ENCODE measurements around the gene GGN. TPM values are rescaled to one million over a fixed set of nuclear protein-coding genes. Genes with fewer than 3 reads are reported as not detected.

Gene GGN
- total RNA-seq, 4 donors from 2014 or later = 0.82 TPM; not detected in 3

DNA sequence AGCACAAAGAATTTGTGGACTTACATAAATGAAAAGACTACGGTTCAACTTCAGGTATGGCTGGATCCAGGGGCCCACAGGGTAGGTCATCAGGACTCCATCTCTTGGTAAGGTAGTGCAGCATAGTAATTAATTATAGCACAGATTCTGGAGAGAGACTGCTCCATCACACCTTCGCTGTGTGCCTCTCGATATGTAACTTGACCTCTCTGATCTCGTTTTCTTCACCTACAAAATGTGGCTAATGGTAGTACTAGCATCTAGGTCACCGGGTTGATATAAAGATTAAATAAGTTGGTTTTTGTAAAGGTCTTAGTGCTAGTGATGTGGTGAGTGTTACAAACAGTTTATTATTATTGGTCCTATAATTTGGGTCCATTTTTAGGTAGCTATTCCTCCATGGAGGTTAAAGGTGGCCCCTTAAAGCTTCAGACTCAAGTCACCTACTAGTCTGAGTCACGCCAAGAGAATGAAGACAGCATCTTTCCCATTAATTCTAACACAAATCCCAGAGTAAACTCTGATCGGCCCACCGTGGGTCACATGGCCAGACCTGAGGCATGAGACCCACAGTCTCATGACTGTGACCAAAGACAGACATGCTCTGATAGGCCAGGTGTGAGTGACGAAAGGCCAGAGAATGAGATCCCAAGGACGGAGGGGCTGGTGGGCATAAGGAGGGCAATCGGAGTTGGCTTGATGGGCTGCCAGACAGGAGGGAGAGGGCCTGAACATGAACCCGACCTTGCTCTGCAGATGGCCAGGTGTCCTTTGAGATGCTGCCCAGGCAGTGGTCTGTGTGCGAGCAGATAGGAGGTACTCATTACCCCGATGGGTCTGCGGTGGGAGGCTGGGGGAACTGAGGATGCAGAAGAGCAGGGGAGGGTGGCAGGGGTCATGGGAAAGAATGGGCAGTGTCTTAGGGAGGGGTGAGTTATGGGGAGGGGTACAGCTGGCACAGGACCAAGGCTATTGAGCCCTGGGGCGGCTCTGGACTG lies 31.8 kb downstream of the GGN start:
- Histone ChIP-seq H3K27ac (no peak overlapping the region), H3K36me3 (no peaks in the 10 kb centered on the region), H3K4me1 (no peaks in the 10 kb centered on the region), H3K27me3 (no peaks in the 10 kb centered on the region), H3K9me3 (no peaks in the 10 kb centered on the region), H3K4me3 (no peak overlapping the region)
- intact Hi-C loops (cut with DNase I; ENCODE audit: low total_unique reads) = no loop called here
- no peak for TF ChIP-seq POLR2A (IDR thresholded peaks at IDR 0.05)
- TF ChIP-seq, protein P1, sequence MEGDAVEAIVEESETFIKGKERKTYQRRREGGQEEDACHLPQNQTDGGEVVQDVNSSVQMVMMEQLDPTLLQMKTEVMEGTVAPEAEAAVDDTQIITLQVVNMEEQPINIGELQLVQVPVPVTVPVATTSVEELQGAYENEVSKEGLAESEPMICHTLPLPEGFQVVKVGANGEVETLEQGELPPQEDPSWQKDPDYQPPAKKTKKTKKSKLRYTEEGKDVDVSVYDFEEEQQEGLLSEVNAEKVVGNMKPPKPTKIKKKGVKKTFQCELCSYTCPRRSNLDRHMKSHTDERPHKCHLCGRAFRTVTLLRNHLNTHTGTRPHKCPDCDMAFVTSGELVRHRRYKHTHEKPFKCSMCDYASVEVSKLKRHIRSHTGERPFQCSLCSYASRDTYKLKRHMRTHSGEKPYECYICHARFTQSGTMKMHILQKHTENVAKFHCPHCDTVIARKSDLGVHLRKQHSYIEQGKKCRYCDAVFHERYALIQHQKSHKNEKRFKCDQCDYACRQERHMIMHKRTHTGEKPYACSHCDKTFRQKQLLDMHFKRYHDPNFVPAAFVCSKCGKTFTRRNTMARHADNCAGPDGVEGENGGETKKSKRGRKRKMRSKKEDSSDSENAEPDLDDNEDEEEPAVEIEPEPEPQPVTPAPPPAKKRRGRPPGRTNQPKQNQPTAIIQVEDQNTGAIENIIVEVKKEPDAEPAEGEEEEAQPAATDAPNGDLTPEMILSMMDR (IDR thresholded peaks at IDR 0.05) = no peak
- DNase-seq = no peak

DNA sequence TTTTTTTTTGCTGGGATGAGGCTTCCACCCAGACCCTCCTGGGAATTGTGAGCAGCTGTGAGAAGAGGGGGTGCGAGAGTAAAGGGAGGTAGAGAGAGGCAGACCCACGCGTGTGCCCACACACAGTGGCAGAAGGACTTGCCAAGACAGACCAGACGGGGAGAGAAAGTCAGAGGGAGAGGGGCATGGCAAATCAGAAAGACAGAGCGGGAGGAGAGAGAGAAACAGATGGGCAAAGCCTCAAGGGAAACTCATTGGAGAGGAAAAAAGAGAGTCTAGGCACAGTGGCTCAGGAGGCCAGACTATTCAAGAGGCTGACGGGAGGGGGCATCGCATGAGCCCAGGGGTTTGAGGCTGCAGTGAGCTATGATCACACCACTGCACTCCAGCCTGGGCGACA lies 35.2 kb downstream of the GGN start:
- Histone ChIP-seq H3K36me3 (no peaks in the 10 kb centered on the region), H3K27ac (no peak overlapping the region), H3K27me3 (no peaks in the 10 kb centered on the region), H3K4me3 (no peak overlapping the region), H3K9me3 (no peaks in the 10 kb centered on the region), H3K4me1 (no peaks in the 10 kb centered on the region)
- intact Hi-C loops (cut with DNase I; ENCODE audit: low total_unique reads) = no loop called here
- DNase-seq = no peak
- TF ChIP-seq POLR2A (IDR thresholded peaks at IDR 0.05) = no peak
- TF ChIP-seq, protein P1 (IDR thresholded peaks at IDR 0.05) = no peak

DNA sequence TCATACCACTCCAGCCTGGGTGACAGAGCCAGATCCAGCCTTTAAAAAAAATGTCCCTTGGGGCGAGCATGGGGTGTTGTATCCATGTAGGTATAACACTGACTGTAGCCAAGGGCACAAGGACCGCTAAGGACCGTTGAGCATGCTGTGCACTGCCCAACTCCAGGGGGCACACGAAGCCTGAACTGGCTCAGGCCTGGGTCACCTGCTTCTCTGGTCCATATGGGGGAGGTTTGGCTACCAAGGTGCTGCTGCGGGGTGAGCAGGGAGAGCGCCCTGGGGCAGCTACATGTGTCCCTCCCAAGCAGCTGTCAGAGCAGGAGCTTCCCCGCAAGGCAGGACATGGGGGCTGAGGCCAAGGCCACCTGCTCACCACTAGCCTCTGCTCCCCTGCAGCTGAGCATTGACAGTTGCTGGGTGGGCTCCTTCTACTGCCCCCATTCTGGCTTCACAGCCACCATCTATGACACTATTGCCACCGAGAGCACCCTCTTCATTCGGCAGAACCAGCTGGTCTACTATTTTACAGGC lies 35.9 kb downstream of the GGN start:
- Histone ChIP-seq H3K27me3 (no peaks in the 10 kb centered on the region), H3K4me3 (no peak overlapping the region), H3K4me1 (no peaks in the 10 kb centered on the region), H3K27ac (no peak overlapping the region), H3K36me3 (no peaks in the 10 kb centered on the region), H3K9me3 (no peaks in the 10 kb centered on the region)
- TF ChIP-seq, protein P1 (IDR thresholded peaks at IDR 0.05) = no peak
- TF ChIP-seq POLR2A (IDR thresholded peaks at IDR 0.05) = no peak
- intact Hi-C loops (cut with DNase I; ENCODE audit: low total_unique reads) = no loop called here
- DNase-seq = no peak

DNA sequence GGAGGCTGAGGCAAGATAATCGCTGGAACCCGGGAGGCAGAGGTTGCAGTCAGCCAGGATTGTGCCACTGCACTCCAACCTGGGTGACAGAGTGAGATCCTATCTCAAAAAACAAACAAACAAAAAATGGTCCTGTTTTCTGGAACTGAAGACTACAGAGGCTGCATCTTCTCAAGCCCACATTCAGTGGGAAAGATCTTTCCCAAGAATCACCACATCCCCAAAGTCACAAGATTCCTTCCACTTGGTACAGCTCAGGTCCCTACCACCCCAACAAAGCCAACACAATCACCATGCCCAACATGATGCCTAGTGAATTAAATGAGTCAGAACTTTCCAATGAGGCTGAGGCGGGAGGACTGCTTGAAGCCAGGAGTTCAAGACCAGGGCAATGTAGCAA lies 37.0 kb downstream of the GGN start:
- intact Hi-C loops (cut with DNase I; ENCODE audit: low total_unique reads) = no loop called here
- Histone ChIP-seq H3K27me3 (no peaks in the 10 kb centered on the region), H3K4me1 (no peaks in the 10 kb centered on the region), H3K27ac (no peak overlapping the region), H3K9me3 (no peaks in the 10 kb centered on the region), H3K36me3 (no peaks in the 10 kb centered on the region), H3K4me3 (no peak overlapping the region)
- no peak for DNase-seq
- TF ChIP-seq, protein P1 (IDR thresholded peaks at IDR 0.05) = no peak
- TF ChIP-seq POLR2A (IDR thresholded peaks at IDR 0.05) = no peak

DNA sequence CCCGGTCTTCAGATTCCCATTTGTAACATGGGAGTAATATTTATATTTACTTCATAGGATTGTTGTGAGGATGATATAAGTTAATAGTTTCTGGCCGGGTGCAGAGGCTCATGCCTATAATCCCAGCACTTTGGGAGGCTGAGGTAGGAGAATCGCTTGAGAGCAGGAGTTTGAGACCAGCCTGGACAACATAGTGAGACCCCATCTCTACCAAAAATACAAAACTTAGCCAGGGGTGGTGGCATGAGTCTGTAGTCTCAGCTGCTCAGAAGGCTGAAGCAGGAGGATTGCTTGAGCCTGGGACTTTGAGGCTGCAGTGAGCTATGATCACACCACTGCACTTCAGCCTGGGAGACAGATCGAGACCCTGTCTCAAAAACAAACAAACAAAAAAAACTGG lies 41.0 kb downstream of the GGN start:
- intact Hi-C loops (cut with DNase I; ENCODE audit: low total_unique reads) = no loop called here
- H3K4me1 ChIP-seq = no peaks in the 10 kb centered on the region
- H3K27ac ChIP-seq = no peak overlapping the region
- no peaks in the 10 kb centered on the region for H3K9me3 ChIP-seq
- DNase-seq = no peak
- no peak overlapping the region for H3K4me3 ChIP-seq
- no peaks in the 10 kb centered on the region for H3K36me3 ChIP-seq
- TF ChIP-seq, protein P1 (IDR thresholded peaks at IDR 0.05) = no peak
- no peak for TF ChIP-seq POLR2A (IDR thresholded peaks at IDR 0.05)
- H3K27me3 ChIP-seq = no peaks in the 10 kb centered on the region
